Prostate gland (tissue), 2 donors: ENCODE measurements around the gene FAM135A. TPM values are rescaled to one million over a fixed set of nuclear protein-coding genes. Genes with fewer than 3 reads are reported as not detected.

Experiments used
- DNase-seq: peaks from one replicate; pipeline ENCODE4 v3.0.0-alpha.2; 2019; ENCODE audit warnings: low spot score
- H3K27ac ChIP-seq, 2 donors: fragments of 200-600 bp; sonication (generic); 2 replicates each; pipeline ENCODE4 v1.5.1; 2017 to 2019
- H3K27me3 ChIP-seq: fragments of 200-600 bp; sonication (generic); replicated peaks from 2 replicates; pipeline ENCODE4 v1.5.1; 2019; ENCODE audit not compliant: insufficient read depth
- H3K36me3 ChIP-seq, 2 donors: fragments of 200-600 bp; sonication (generic); 1 replicate in 1 of 2; 2 replicates in 1 of 2; pipeline versions ENCODE4 v1.5.1 to v1.8.1; 2017 to 2019
- H3K4me1 ChIP-seq: fragments of 200-600 bp; sonication (generic); replicated peaks from 2 replicates; pipeline ENCODE4 v1.5.1; 2019
- H3K4me3 ChIP-seq, 2 donors: fragments of 200-600 bp; sonication (generic); 2 replicates each; pipeline ENCODE4 v1.5.1; 2017 to 2019
- H3K9me3 ChIP-seq: fragments of 200-600 bp; sonication (generic); 2 replicates; pipeline ENCODE4 v1.5.1; 2017
- CTCF ChIP-seq, 4 experiments: fragments of 200-600 bp in 2 of 4; fragments of 450-650 bp in 2 of 4; sonication (generic) in 2 of 4; IDR thresholded peaks; 1 replicate in 3 of 4; 2 replicates in 1 of 4; pipeline ENCODE4 v1.5.1; 2016 to 2019; ENCODE audit warnings: antibody characterized with exemption in 4 of 4, mild to moderate bottlenecking in 2 of 4, moderate library complexity in 2 of 4
- POLR2A ChIP-seq: fragments of 450-650 bp; IDR thresholded peaks from one replicate; pipeline ENCODE4 v1.6.1; 2016; ENCODE audit warnings: antibody characterized with exemption, mild to moderate bottlenecking
- POLR2AphosphoS5 ChIP-seq: sonication (generic); formaldehyde crosslinking; IDR thresholded peaks from one replicate; pipeline ENCODE4 v1.6.1; 2017; ENCODE audit warnings: antibody characterized with exemption
- WGBS: methylation state at CpG from one replicate; pipeline ENCODE4 v1.1.5; 2018; 5-methylcytosine and 5-hydroxymethylcytosine counted together
- intact Hi-C: fragments of 100-400 bp; cut with DNase I; formaldehyde crosslinking; loops from one replicate; pipeline ENCODE4 v1.14.2; 2022
- total RNA-seq, 2 donors: library from RNA; depleted of rRNA; stranded (reverse); fragments of >200 nt; gene quantifications; one replicate each; pipeline ENCODE4 v1.1.0, GENCODE V29; 2016

The FAM135A gene
- total RNA-seq, 2 donors from 2014 or later, result 66.3 to 117 TPM

DNA sequence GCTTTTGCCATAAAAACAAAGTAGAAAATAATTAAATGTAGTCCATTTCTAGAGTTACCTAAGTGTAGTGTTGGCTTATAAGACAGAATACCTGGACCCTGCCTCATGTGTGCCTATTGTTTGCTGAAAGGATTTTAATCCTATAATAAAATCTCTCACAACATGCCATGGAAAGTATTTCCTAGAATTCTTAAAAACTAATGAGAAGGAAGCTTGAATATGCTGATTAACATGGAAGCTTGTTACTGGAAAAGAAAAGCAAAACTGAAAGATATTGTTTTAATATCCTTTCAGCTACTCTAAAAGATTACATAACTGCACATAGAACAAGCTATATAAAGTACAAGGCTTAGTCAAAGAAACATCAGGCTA is 18.0 kb upstream of the FAM135A start:
- TF ChIP-seq CTCF (IDR thresholded peaks at IDR 0.05), result no peak
- no peak for TF ChIP-seq POLR2AphosphoS5
- TF ChIP-seq POLR2A, result no peak
- DNase-seq, result no peak
- intact Hi-C loops, result no loop called here
- H3K27me3 ChIP-seq, result no peaks in the 10 kb centered on the region
- no peak overlapping the region for H3K4me3 ChIP-seq
- H3K27ac ChIP-seq, result peak overlapping the region in 1 of 2 donors; percentile 87
- H3K4me1 ChIP-seq, result peaks cover 3% of the 10 kb centered on the region
- H3K9me3 ChIP-seq, result no peaks in the 10 kb centered on the region
- no peaks in the 10 kb centered on the region for H3K36me3 ChIP-seq

- Histone ChIP-seq H3K4me1 (peaks cover 3% of the 10 kb centered on the region), H3K27ac (peak overlapping the region; percentile 24 to 87), H3K36me3 (no peaks in the 10 kb centered on the region), H3K9me3 (no peaks in the 10 kb centered on the region), H3K27me3 (no peaks in the 10 kb centered on the region), H3K4me3 (no peak overlapping the region)
- DNase-seq, result no peak
- intact Hi-C loops, result no loop called here
- WGBS, result 47% methylated on average over 1 of the region's 1 CpG
- TF ChIP-seq CTCF (IDR thresholded peaks at IDR 0.05) (no peak), POLR2A (no peak), POLR2AphosphoS5 (no peak)
Measured at GRCh38 chr6:70396163-70396562, 17.1 kb upstream of the FAM135A start.

DNA sequence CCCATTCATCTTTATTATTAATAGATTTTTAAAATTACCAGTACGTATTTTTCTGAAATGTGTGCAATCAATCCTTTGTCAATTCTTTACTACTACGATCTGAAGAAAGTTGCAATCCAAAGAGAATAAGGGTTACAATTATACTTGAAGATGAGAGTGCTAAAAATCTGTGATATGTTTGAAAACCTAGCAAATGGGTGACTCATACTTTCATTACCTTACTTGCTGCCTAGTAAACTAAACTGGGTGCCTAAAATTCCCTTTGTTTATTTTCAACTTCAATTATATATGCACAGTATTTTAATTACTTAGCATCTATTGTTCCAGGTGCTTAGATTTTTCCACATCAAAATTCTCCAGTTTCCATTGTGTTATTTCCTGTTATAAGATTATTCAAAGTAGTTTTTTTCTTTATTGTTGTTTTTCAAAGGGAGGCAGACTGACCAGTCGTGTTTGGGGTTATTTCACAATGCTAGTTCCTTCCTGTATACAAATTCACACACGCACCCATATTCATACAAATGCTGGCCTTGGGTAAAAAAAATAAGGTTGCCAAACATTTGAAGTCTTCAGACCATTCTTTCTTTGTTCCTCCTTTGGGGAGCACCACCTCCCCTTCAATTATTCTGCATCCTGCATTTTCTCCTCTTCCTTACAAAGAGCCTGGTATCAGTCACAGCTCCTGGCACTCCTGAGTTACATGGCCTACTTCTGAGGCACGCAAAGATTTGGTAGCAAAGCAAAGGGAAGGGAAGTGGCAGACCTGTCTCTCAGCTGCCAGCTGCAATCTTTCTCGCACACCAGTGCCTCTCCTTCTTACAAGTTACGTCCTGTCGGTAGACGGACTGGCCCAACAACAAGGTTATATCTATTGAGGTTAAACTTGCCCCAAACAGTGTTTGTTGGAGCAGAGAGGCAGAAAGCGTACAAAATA is 16.2 kb upstream of the FAM135A start:
- Histone ChIP-seq H3K27me3 (no peaks in the 10 kb centered on the region), H3K27ac (peak overlapping the region; percentile 64 to 87), H3K9me3 (no peaks in the 10 kb centered on the region), H3K4me1 (peaks cover 3% of the 10 kb centered on the region), H3K4me3 (no peak overlapping the region), H3K36me3 (no peaks in the 10 kb centered on the region)
- DNase-seq, result peak; percentile 61
- 39% methylated on average over 10 of the region's 10 CpGs for WGBS
- intact Hi-C loops, result no loop called here
- TF ChIP-seq POLR2AphosphoS5 (peak; percentile 46), CTCF (IDR thresholded peaks at IDR 0.05) (no peak)

DNA sequence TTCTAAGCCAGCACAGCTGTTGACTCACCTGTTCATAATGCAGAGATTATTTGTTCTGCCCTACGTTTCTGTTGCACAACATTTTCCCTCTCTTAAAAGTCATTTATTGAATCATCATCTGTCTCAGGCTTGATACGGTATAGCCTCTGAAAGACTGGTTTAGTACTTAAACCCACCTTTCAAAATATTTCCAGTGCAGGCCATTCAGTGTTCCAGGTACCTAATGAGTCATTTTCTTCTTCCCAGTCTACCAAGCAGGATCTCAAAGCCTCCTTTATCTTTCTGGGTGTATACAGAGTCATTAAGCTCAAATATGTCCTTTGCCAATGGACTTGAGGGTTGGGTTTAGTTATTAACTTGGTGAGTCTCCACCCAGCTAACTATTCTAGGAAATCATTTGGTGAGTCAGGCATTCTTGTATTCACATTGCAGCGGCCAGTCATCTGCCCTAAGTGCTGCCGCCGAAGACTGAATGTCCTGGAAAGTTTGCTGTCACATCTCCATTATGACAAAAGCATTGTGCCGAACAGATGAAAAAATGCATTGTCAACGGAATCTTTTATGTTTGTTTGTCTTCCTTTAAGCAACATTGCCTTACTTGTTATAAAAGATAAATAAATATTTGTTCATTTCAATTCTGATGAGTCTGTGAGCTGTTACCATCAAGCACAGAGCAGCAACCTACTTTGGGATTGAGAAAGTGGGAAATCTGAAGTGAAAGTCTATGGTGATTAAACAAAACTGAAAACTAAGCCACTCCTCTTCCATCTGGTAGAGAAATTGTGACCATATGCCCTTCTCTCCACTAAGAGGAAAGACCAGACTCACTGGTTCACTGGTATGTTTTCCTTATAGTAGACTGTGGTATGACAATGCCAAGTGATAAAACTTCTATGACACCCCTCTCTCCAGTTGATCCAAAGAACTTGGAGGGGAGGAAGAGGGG is 14.3 kb upstream of the FAM135A start:
- Histone ChIP-seq H3K9me3 (no peaks in the 10 kb centered on the region), H3K36me3 (no peaks in the 10 kb centered on the region), H3K4me3 (no peak overlapping the region), H3K4me1 (peaks cover 3% of the 10 kb centered on the region), H3K27me3 (no peaks in the 10 kb centered on the region), H3K27ac (peak overlapping the region; percentile 64 to 87)
- 46% methylated on average over 7 of the region's 7 CpGs for WGBS
- intact Hi-C loops, result no loop called here
- DNase-seq, result peak; percentile 78
- peak; percentile 71 for TF ChIP-seq POLR2AphosphoS5
- TF ChIP-seq POLR2A, result no peak

GRCh38 chr6:70404658-70405057 is 8.7 kb upstream of the FAM135A start:
- peaks cover 2% of the 10 kb centered on the region for H3K4me1 ChIP-seq
- H3K36me3 ChIP-seq, result no peaks in the 10 kb centered on the region
- no peak overlapping the region for H3K4me3 ChIP-seq
- WGBS, result 41% methylated on average over 1 of the region's 1 CpG
- TF ChIP-seq POLR2A (no peak), POLR2AphosphoS5 (no peak), CTCF (IDR thresholded peaks at IDR 0.05) (no peak)
- intact Hi-C loops, result no loop called here
- no peak for DNase-seq
- H3K27me3 ChIP-seq, result no peaks in the 10 kb centered on the region
- peak overlapping the region in 1 of 2 donors; percentile 36 for H3K27ac ChIP-seq
- H3K9me3 ChIP-seq, result no peaks in the 10 kb centered on the region
